HG02798 (cell line): Measurements from ENCODE around the gene DLG2.

Experiments used
- ATAC-seq: cut with Tn5 transposase; IDR thresholded peaks from one replicate; pipeline ENCODE4 v1.9.1; 2021; ENCODE audit warnings: mild to moderate bottlenecking; ENCODE audit not compliant: unreplicated experiment, poor library complexity

The DLG2 gene

DNA sequence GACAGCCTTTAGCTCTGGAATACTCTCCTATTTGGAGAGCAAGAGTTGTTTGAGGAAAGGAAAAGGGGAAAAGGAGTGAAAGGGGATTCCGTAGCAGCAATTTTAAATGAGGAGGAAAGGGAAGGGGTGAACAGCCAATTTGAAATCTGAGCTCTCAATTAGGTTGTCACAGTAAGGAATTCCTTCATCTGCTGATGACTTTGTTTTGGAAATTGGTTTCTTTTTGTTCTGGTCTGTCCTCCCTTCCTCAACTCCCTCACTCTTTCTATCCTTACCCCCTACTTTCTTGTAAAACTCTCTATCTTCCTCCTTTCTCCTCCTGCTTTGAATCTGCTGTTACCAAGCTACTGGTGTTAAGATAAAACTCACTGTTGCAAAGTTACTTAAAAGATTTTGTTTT is 1155.6 kb downstream of the DLG2 start:
- no peak for ATAC-seq

DNA sequence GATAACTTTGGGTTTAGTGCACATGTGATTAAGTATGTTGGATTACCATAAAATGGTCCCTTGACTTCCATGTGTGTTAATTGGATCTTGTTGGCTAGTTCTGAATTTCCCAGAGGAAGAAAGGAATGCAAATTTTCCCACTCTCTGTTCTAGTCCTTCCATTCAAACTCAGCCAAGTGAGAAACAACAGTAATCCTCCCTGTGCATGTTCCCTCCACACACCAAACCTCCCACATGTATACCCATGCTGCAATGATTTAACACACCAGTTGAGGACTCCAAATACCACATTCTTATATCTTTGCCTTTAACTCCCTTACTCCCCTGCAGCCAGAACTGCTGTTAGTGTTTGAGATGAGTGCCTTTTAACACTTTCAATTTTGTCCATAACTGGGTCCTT is 1158.9 kb downstream of the DLG2 start:
- no peak for ATAC-seq

DNA sequence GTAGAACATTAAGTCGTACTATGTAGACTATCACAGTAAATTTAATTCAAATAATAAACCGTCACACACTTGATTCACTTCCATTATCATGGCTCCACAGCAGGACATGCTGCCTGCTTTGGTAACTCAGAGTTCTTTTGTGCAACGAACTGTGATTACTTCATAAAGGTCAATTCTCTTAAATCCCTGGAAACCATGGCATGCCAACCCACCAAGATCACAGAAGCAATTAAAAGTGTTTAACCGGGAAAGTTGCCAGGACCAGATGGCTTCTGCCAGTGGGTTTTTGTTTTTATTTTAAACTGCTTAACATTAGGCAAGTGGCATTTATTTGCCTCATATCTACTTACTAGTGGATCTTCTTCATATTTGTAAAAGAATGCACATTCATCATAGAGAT is 1162.1 kb downstream of the DLG2 start:
- no peak for ATAC-seq

DNA sequence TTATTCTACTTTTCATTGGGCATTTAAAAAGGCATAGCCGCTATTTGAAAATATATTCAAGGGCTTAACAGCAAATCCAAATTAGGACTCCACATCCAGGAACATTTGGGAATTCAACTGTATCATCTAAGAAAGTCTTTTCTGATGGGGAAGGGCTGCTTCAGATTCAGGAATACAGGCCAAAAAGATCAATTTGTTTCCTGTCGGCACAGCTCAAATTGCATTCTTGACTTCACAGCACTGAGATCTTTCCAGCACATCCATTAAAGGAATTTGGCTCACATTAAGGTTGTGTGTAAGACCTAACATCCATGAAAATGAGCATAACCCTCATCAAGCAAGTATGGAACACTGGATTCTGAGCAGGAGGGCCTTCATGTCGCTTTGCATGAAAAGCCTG is 1171.5 kb downstream of the DLG2 start:
- no peak for ATAC-seq

DNA sequence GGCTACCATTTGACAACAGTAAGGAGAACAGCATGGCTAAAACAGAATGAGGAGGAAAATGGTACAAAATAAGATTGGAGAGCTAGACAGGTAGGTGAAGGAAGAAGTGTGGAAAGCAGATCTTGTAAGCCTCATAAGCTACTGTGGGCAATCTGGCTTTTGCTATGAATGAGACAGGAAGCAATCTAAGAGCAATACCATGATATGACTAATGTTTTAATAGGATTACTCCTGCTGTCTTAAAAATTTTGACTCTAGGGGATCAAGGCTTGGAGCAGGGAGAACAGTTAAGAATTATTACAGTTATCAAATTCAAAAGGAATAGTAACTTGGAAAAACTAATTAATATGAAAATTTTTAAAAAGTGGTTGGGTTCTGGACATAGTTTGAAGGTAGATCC is 1174.9 kb downstream of the DLG2 start:
- ATAC-seq = no peak

DNA sequence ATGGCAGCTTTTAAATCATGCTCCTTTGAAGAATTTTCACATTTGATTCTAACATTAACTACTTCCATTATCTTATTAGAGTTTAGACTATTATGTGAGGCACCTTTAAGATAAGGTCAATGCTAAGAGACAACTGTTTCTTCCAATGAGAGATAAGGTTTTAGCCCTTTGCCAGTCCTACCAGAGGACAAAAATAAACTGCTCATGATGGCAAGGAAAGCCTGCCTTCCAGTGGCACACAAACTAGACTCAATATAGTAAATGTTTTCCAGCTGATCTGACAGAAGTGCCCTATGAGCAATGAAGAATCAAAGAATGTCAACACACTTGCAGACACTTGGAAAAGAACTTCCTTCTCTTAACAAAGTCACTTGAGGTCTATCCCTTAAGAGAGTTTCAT is 1188.6 kb downstream of the DLG2 start:
- ATAC-seq = no peak

DNA sequence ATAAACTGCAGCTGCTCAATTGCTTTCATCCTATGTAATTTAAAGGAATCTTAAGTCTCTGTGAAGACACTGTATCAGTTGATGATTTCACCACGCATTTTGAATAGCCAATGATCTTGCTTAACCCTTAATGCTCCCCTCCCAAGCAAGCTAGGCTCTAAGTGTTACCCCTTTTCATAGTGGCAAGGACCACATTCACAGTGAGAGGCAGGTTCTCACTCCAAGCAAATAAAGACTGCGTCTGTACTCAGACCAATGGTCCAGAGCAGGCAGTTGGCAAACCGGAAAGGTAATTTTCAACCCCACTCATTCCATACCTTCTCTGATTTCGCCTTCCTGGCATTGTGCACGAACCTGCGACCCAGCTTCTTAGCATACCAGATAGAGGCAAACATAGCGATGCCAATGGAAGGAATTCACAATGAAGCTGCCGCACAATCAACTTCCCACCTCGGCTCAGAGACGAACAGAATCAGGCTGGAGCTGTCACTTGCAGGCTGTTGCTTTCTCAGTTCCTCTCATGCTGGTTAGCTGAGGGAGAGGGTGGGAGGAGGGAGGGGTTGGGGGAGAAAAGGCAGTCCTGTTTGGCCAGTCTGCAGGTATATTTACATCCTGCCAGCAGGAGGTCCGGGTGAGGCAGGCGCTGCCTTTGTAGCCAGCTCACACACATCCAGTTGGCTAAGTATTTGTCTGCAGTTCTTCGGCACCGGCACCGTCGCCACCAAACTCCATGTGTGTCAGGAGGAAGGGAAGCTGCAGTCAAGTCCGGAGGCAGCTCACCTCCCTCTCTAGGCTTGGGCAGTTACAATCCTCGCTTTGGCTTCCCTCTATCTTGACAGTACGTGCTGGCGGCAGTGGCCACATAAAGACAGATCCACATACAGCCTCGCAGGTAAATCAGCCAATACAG is 1189.8 kb downstream of the DLG2 start:
- ATAC-seq = peak; percentile 93

DNA sequence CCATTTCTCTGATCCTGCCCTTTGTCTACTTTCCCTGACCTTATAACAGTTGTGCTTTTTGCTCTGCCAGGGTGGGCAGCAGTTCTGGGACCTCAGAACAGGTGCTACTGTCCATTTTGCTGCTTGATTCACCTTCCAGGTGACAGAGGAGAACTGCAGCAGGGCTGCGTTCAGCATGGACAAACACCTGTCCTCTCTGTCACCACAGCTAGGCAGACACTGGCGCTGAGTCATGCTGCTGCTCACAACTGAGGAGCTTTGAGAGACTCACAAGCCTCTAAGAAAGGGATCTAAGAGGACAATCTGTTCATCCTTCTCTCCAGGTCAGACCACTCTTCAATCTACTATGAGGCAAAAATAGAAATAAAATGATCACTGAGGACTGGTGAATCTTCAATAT is 1196.5 kb downstream of the DLG2 start:
- ATAC-seq = no peak

DNA sequence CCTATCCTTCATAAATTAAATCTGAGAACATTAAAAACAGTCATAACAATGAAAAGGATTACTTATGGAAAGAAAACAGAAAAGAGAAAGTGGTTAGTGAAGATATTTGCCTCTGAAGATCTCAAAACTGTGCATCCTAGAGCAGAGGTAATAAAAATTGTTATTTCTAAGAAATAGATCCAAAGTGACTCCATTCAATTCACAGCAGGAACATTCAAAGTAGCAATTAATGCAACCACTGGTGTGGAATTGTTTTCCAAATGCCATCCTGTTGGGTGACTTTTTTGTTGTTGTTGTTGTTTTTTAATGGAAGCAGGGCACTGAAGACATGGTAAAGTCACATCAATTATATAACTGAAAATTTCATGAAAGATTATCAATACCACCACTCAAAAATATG is 1201.5 kb downstream of the DLG2 start:
- no peak for ATAC-seq

DNA sequence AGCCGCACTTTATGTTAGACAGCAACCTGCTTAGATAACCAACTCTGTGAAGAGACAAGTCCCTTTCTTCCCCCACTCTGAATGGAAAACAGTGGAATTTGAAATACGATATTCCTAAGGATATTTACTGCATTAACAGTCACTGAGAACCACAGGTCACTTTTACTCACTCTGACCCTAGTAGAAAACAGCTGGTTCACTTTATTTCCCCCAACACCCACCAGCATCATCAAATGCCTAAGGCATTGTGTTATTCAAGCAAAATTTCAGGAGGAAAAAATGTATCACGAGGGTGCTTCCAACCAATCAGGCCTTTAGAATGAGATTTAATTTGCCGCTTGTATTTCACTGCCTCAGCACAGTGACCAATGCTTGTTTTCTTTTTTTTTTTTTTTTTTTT is 1206.9 kb downstream of the DLG2 start:
- no peak for ATAC-seq

DNA sequence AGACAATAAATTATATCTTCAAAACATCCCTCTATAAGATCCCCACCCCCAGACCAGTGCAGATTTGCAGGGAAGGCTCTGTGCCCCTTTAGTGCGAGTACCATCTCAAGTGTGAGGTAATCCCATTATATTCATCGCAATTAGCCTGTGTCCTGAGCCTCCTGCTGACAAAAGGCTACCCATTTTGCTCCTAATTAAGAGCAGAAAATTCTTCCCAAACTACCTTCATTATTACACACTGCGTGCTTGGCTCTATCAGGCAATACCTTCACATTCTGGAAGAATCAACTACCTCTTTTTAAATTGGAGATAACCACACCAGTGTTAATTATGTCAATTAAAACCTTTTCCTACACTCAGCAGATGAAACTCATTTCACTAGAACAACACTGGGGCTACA is 1207.5 kb downstream of the DLG2 start:
- no peak for ATAC-seq

DNA sequence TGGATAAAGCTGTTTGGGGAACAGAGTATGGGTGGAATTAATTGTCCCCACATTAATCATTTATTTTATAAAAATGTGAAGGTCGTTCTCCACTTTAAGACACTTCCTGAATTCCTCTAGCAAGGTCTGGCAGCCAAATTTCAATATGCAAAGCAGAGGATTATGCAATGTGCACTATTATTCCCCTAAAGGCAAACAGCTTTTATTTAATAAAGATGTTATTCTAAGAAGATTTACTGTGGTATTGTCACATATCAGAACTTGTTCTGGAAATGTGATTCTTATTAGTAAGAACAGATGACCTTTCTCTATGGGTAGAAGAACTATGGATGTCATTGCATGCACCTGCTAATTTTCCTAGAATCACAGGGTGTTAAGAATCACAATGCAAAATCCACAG is 1212.2 kb downstream of the DLG2 start:
- no peak for ATAC-seq

DNA sequence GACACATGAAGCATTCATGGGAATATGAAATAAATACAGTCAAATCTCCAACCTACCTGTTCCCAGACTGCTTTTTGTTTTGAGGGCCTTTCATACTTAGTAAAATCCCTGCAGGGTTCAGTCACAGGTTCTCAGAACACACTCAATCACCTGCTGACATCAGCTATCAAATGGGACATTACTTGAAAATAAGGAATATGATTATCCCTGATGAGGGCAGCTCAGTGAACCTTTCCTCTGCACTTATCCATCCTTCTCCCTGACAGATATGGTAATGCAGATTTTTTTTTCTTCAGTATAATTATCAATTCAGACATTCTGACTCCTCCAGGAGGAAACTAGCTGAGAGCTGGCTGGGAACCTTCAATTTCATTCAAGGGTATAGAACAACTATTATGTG is 1213.6 kb downstream of the DLG2 start:
- ATAC-seq = no peak

DNA sequence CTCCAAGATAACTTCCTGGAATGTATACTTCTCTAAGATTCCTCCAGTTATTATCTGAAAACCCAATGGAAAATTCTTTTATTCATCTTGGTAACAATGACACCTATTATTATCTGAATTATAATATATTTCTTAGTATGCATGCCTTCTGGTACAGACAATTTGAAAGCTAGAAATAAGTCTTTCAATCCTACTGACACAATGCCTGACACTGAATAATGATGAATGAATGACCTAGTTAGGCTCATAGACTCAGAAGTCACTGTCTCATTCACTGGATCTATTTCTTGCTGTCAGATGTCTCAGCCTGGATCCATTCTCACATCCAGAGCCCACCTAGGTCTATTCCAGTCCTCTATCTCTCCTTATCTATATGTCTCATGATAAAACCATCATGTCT is 1214.3 kb downstream of the DLG2 start:
- ATAC-seq = no peak

DNA sequence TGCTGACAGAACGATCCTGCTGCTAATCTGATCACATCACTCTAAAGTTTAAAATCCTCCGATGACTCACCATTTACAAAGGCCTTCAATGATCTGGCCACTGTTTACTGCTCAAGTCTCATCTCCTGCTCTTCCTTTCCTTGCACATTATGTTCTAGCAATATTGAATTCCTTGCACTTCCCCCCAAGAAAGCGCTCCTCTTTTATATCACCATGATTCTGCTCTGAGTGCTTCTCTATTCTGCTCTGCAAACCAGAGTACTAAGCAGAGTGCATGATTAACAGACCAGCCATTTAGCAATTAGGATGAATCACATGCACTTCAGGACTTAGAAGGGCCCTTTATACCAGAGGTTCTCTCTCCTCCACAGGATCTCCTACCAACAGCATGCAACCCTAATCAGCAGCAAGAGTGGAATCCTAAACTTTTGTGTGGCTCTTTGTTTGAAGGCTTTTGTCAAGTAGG is 1218.2 kb downstream of the DLG2 start:
- no peak for ATAC-seq

DNA sequence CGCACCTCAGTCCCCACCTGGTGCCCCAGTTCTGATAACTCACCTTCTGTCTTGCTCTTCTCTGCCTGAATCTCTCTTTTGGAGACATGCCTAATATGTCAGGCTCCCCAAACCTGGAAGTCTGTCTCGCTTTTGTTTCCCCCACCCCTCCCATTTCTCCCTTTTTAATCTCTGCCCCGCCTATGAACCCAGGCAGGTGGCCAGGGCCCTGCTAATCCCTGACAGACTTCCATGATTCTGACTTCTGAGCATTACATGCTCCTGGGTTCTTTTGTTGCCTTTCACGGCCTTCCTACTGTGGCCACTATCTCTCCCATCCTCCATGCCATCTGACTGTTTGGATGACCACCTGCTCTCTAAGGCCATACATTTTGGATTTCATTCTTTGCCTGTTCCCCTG is 1220.1 kb downstream of the DLG2 start:
- ATAC-seq = no peak

DNA sequence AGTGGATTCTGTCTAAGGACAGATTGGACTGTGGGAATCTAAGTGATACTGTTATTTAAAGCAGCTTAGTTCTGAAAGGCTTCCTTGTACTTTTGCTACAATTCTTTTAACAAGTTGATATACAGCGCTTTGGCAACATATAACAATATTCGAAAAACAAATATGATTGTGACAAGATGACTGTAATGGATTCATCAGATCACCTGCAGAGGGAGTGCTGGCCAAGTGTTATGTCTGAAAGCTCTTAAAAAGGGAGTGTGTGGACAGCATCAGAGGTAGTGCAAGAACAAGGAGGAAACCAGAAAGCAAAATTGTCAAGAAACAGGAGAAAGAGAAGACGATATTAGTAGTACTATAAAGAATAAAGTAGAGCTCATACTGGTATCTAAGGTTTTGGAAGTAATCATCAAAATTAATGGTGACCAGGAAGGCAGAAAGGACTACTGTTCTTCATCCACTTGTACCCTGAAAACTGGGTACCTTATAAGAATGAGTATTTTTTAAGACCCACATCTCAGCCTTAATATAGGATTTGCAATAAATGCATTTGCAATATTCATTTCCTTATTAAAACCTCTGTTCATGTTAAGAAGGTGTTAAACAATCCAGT is 1229.0 kb downstream of the DLG2 start:
- ATAC-seq = no peak

DNA sequence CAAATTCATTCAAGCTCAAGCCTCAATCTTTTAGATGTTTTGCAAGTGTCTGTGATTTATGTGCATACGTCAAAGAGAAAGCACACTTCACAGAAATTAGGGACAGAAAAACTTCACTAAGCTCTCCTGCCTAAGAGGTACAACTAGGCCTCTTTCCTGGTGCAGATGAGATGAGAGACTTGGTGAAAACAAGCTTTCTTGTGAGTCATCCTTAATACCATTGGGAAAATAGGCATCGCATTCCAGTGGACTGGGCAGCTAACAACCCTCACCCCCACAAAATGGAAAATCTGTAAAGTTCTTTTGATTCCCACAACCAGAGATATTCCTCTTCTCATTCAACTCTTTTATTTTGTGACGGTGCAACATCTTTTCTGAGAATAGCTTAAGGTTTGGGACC is 1230.6 kb downstream of the DLG2 start:
- ATAC-seq = no peak

DNA sequence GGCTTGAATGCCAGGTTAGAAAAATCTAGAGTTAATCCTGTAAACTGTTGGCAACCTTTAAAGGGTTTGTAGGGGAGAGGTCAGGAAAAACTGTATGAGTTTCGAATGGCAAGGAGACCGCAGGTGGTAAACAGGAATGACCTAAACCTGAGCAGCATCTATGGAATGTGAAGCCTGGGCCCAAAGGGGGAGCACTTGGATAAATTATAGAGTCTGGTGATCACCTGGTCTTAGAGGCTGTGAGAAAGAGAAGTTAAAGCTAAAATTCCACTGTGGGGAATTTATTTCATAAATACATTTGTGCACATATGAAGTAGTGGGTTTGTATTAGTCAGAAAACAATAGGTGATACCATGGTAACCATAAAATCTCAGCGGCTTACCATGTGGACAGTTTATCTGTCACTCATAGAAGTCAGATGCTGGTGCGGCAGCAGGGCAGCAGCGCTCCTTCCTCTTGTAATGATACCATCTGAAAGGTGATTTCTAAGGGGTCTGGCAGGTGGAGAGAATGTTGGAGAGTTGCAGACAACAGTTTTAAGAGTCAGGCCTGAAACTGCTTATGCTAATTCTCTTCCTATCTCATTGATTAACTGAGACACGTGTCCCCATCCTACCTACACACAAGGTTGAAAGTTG is 1236.6 kb downstream of the DLG2 start:
- ATAC-seq = no peak

DNA sequence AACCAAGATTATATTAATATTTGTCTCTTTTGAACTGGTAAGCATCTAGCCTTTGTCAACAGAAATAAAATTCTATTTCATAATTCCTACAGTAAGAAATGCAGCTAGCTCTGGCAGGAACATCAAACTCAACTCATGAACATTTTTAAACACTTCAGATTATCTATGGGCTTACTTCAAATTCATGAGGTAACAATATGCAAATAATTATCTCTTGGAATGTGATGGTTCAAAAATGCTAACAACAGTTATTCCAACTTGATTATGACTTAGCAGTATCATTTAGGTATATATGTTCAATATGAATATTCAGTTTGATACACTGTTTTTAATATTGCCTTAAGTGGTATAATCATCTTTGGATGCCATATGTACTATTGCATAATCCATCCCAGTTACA is 1237.4 kb downstream of the DLG2 start:
- no peak for ATAC-seq

DNA sequence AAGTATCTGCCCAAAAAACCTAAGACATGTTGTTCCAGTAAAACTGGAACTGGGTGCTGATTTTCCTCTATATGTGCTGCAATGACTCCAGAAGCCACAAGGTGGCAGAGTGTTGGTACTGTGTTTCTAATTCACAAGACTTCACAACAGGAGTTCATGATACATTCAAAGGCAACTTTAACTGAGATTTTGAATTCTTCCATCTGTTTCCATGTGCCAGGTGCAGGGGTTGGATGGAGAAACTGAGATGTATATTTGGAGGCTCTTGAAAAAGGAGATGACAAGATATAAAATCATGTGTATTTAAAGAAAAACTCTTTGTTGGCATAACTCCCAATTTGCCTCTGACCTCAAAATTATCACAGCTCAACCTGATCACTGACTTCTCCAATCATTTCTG is 1242.4 kb downstream of the DLG2 start:
- ATAC-seq = peak; percentile 82
